CD14-positive monocyte (primary cell): ENCODE measurements around the gene NPFFR1. TPM values are rescaled to one million over a fixed set of nuclear protein-coding genes. Genes with fewer than 3 reads are reported as not detected.

ENCODE experiments used
- DNase-seq, 3 donors: peaks; one replicate each; pipeline ENCODE4 v3.0.0-alpha.2; 2011 to 2022
- H2AFZ ChIP-seq: 2 replicates; pipeline ENCODE4 v1.6.0; 2012; ENCODE audit warnings: mild to moderate bottlenecking, low read depth, low read length, inconsistent platforms; ENCODE audit not compliant: insufficient read depth, poor library complexity, severe bottlenecking
- H3K27ac ChIP-seq, 2 donors: 1 replicate in 1 of 2; 2 replicates in 1 of 2; pipeline ENCODE4 v1.5.1; 2012 to 2013; ENCODE audit warnings: low read length in 2 of 2, control low read depth in 1 of 2, inconsistent platforms in 1 of 2, low read depth in 1 of 2, mild to moderate bottlenecking in 1 of 2
- H3K27me3 ChIP-seq, 2 donors: one replicate each; pipeline versions ENCODE4 v1.6.0 to v1.6.1; 2011 to 2013; ENCODE audit warnings: low read length in 2 of 2; ENCODE audit not compliant: control insufficient read depth in 2 of 2, insufficient read depth in 2 of 2
- H3K36me3 ChIP-seq, 2 donors: replicated peaks in 1 of 2; 1 replicate in 1 of 2; 2 replicates in 1 of 2; pipeline versions ENCODE4 v1.5.1 to v1.6.1; 2012 to 2013; ENCODE audit warnings: low read length in 2 of 2, control low read depth in 1 of 2, inconsistent platforms in 1 of 2, mild to moderate bottlenecking in 1 of 2; ENCODE audit not compliant: insufficient read depth in 2 of 2, control insufficient read depth in 1 of 2
- H3K4me1 ChIP-seq, 2 donors: 1 replicate in 1 of 2; 2 replicates in 1 of 2; pipeline versions ENCODE4 v1.5.1 to v1.6.1; 2012 to 2013; ENCODE audit warnings: low read length in 2 of 2, control low read depth in 1 of 2, inconsistent platforms in 1 of 2, mild to moderate bottlenecking in 1 of 2, moderate library complexity in 1 of 2; ENCODE audit not compliant: insufficient read depth in 2 of 2, control insufficient read depth in 1 of 2
- H3K4me2 ChIP-seq: replicated peaks from 2 replicates; pipeline ENCODE3; 2012; ENCODE audit warnings: low read length, moderate library complexity, mild to moderate bottlenecking; ENCODE audit not compliant: poor library complexity, severe bottlenecking; ENCODE audit errors: extremely low read depth
- H3K4me3 ChIP-seq, 3 experiments: fragments of 200-600 bp in 1 of 3; sonication (generic) in 1 of 3; replicated peaks in 1 of 3; 1 replicate in 2 of 3; 2 replicates in 1 of 3; pipeline ENCODE4 v1.5.1; 2011 to 2013; ENCODE audit warnings: low read length in 3 of 3, mild to moderate bottlenecking in 3 of 3, control low read depth in 2 of 3, low read depth in 2 of 3, inconsistent platforms in 1 of 3, moderate library complexity in 1 of 3
- H3K79me2 ChIP-seq: 2 replicates; pipeline ENCODE4 v1.6.0; 2012; ENCODE audit warnings: mild to moderate bottlenecking, control low read depth, inconsistent platforms, low read length, moderate library complexity; ENCODE audit not compliant: insufficient read depth
- H3K9ac ChIP-seq: 2 replicates; pipeline ENCODE4 v1.6.0; 2017; ENCODE audit warnings: low read length, mild to moderate bottlenecking; ENCODE audit not compliant: insufficient read depth, poor library complexity, severe bottlenecking
- H3K9me3 ChIP-seq, 2 donors: replicated peaks in 1 of 2; 1 replicate in 1 of 2; 2 replicates in 1 of 2; pipeline versions ENCODE4 v1.5.1 to v1.6.1; 2012 to 2013; ENCODE audit warnings: low read length in 2 of 2, control low read depth in 1 of 2; ENCODE audit not compliant: control insufficient read depth in 1 of 2, insufficient read depth in 1 of 2
- H4K20me1 ChIP-seq: 2 replicates; pipeline ENCODE4 v1.6.0; 2012; ENCODE audit warnings: mild to moderate bottlenecking, low read length, control low read depth, moderate library complexity; ENCODE audit not compliant: insufficient read depth
- H3K27ac Mint-ChIP-seq, 7 donors: one replicate each; pipeline ENCODE4 v1.8.0; 2020; ENCODE audit warnings: mild to moderate bottlenecking in 7 of 7, mixed read lengths in 7 of 7, moderate library complexity in 6 of 7, inconsistent platforms in 2 of 7
- H3K27me3 Mint-ChIP-seq, 3 donors: one replicate each; pipeline ENCODE4 v1.8.0; 2021 to 2022; ENCODE audit warnings: low read depth in 3 of 3, mild to moderate bottlenecking in 3 of 3, mixed read lengths in 3 of 3, moderate library complexity in 3 of 3, inconsistent platforms in 1 of 3
- H3K36me3 Mint-ChIP-seq, 2 donors: one replicate each; pipeline ENCODE4 v1.8.0; 2020; ENCODE audit warnings: mixed read lengths in 2 of 2, inconsistent platforms in 1 of 2, mild to moderate bottlenecking in 1 of 2
- H3K4me1 Mint-ChIP-seq: one replicate; pipeline ENCODE4 v1.8.0; 2020; ENCODE audit warnings: mild to moderate bottlenecking, mixed read lengths
- H3K4me3 Mint-ChIP-seq, 2 donors: one replicate each; pipeline ENCODE4 v1.8.0; 2020; ENCODE audit warnings: mild to moderate bottlenecking in 2 of 2, mixed read lengths in 2 of 2, moderate library complexity in 1 of 2
- H3K9me3 Mint-ChIP-seq, 7 donors: one replicate each; pipeline ENCODE4 v1.8.0; 2020 to 2022; ENCODE audit warnings: mixed read lengths in 7 of 7, mild to moderate bottlenecking in 6 of 7, moderate library complexity in 6 of 7, inconsistent platforms in 2 of 7
- WGBS: methylation state at CpG from one replicate; pipeline ENCODE4 v1.1.5; 2013; ENCODE audit warnings: missing lambda C conversion rate; ENCODE audit not compliant: insufficient coverage; 5-methylcytosine and 5-hydroxymethylcytosine counted together
- intact Hi-C, 2 donors: fragments of 100-400 bp; cut with micrococcal nuclease; formaldehyde crosslinking; loops; one replicate each; pipeline versions ENCODE4 v1.15.0 to v1.15.1; 2023
- polyA plus RNA-seq, 3 donors: library from polyadenylated mRNA; depleted of rRNA in 1 of 3; unstranded in 2 of 3; stranded (reverse) in 1 of 3; fragments of 300-500 nt in 2 of 3; fragments of >200 nt in 1 of 3; fragmentation: Illumina TruSeq in 2 of 3; gene quantifications; 1 replicate in 2 of 3; 2 replicates in 1 of 3; pipeline ENCODE4 v1.2.3, GENCODE V29; 2012 to 2021
- TF ChIP-seq, protein P1 (sequence below): fragments of 200-600 bp; IDR thresholded peaks from one replicate; pipeline ENCODE4 v1.8.0; 2022; ENCODE audit warnings: antibody characterized with exemption, mild to moderate bottlenecking

The NPFFR1 gene
- polyA plus RNA-seq, 3 donors = 0.03 TPM; not detected in 2

DNA sequence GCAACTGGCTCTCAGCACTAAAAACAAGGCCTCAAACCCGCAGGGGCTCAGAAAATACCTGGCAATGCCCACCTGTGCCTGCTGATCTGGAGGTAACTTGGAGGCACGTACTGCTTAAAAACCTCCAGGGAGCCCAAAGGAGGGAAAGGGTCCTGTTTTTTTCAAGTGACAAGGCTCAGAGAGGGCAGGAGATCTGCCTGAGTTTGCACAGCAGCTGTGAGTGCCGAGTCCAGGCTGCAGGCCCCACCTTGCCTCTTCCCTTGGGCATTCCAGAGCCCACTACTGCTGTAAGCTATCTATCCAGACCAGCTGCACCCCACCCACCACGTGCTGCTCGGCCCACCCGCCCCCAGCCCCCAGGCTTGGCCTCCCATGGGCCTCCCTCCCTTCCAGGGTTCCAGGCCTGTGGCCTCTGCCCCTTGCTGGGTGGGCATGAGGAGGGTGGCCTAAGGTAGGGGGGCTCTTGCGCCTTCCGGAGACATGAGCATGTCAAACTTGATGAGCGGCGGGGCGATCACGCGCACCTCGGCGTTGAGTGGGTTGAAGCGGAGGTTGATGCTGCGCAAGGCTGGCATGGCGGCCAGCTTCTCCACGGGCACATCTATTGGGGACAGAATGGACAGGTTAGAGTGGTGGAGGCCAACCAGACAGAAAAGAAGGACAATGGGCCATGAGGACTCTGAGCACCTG is 17.2 kb upstream of the NPFFR1 start:
- Mint-ChIP-seq H3K36me3 (peaks cover 0 to 3% of the 10 kb centered on the region in 2 donors), H3K9me3 (peaks cover 0 to 1% (median 0%) of the 10 kb centered on the region in 7 donors), H3K27me3 (no peaks in the 10 kb centered on the region), H3K27ac (peak overlapping the region; percentile 82 to 97 (median 96)), H3K4me3 (no peak overlapping the region), H3K4me1 (peaks cover 78% of the 10 kb centered on the region)
- H4K20me1 ChIP-seq = no peaks in the 10 kb centered on the region
- WGBS = 96% methylated on average over 10 of the region's 19 CpGs
- peaks cover 87 to 90% of the 10 kb centered on the region in 2 donors for H3K4me1 ChIP-seq
- no peak for DNase-seq
- H3K9me3 ChIP-seq = no peaks in the 10 kb centered on the region
- TF ChIP-seq, protein P1, sequence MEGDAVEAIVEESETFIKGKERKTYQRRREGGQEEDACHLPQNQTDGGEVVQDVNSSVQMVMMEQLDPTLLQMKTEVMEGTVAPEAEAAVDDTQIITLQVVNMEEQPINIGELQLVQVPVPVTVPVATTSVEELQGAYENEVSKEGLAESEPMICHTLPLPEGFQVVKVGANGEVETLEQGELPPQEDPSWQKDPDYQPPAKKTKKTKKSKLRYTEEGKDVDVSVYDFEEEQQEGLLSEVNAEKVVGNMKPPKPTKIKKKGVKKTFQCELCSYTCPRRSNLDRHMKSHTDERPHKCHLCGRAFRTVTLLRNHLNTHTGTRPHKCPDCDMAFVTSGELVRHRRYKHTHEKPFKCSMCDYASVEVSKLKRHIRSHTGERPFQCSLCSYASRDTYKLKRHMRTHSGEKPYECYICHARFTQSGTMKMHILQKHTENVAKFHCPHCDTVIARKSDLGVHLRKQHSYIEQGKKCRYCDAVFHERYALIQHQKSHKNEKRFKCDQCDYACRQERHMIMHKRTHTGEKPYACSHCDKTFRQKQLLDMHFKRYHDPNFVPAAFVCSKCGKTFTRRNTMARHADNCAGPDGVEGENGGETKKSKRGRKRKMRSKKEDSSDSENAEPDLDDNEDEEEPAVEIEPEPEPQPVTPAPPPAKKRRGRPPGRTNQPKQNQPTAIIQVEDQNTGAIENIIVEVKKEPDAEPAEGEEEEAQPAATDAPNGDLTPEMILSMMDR = no peak
- H3K79me2 ChIP-seq = peaks cover 6% of the 10 kb centered on the region
- intact Hi-C loops = loop anchor here (10.0 kb wide), 1 partner anchor 54 kb away; no protein-coding TSS in a partner anchor
- H3K27me3 ChIP-seq = no peaks in the 10 kb centered on the region
- peak overlapping the region in 1 of 3 experiments; percentile 57 for H3K4me3 ChIP-seq
- H3K27ac ChIP-seq = peak overlapping the region; percentile 79 to 85
- no peak overlapping the region for H3K4me2 ChIP-seq
- no peak overlapping the region for H2AFZ ChIP-seq
- no peak overlapping the region for H3K9ac ChIP-seq
- no peaks in the 10 kb centered on the region for H3K36me3 ChIP-seq

DNA sequence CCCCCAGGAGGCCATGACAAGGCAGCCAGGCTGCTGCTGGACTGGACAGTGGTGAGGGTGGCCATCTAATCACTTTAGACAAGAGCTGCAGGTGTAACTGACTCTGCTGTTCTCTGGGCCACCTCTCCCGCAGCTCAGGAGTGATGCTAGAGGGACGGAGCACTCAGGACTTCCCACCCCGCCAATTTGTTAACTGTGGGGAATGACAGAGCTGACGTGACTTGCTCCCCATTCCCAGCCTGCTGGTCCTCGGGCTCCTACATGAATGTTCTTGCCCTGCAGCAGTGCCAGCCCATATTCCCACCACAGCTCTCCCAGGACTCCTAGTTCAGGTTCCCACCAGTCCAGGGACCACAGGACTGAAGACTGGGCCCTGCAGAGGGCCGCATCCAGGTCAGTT is 16.7 kb upstream of the NPFFR1 start:
- Mint-ChIP-seq H3K4me3 (no peak overlapping the region), H3K9me3 (no peaks in the 10 kb centered on the region), H3K36me3 (peaks cover 0 to 3% of the 10 kb centered on the region in 2 donors), H3K27ac (peak overlapping the region in 5 of 7 donors; percentile 46 to 89 (median 77)), H3K27me3 (no peaks in the 10 kb centered on the region), H3K4me1 (peaks cover 78% of the 10 kb centered on the region)
- Histone ChIP-seq H3K4me3 (no peak overlapping the region), H3K4me1 (peaks cover 88 to 90% of the 10 kb centered on the region in 2 donors), H3K9me3 (no peaks in the 10 kb centered on the region), H3K27me3 (no peaks in the 10 kb centered on the region), H2AFZ (no peak overlapping the region), H4K20me1 (no peaks in the 10 kb centered on the region), H3K4me2 (no peak overlapping the region), H3K36me3 (no peaks in the 10 kb centered on the region), H3K27ac (peak overlapping the region; percentile 79 to 85), H3K79me2 (peaks cover 6% of the 10 kb centered on the region), H3K9ac (no peak overlapping the region)
- TF ChIP-seq, protein P1 = no peak
- DNase-seq = no peak
- 100% methylated on average over 4 of the region's 6 CpGs for WGBS
- intact Hi-C loops = loop anchor here (10.0 kb wide), 1 partner anchor 54 kb away; no protein-coding TSS in a partner anchor
